ENCODE measurements around the gene CTNNA3.

GRCh38 chr10:67621834-67622233 is 74.2 kb downstream of the CTNNA3 start:
- TF ChIP-seq POLR2A (IDR thresholded peaks at IDR 0.05) (no peak), CTCF (IDR thresholded peaks at IDR 0.05 in 8 of 11, conservative IDR thresholded peaks at IDR 0.05 in 3 of 11) (no peak), POLR2AphosphoS5 (IDR thresholded peaks at IDR 0.05) (no peak)

Measured in spleen (tissue), 7 donors.